Hypothalamus (tissue), 51 donors: Measurements from ENCODE around the gene GLE1.
"Not testable (repeated sequence)": the region's sequence is repeated elsewhere in the genome, so short reads cannot be mapped to it uniquely, and the experiment has no call there.

Experiments
- DNase-seq, 51 donors: peaks; one replicate each; lab custom pipeline; 2025; lab: John Stamatoyannopoulos, UW

Gene GLE1

DNA sequence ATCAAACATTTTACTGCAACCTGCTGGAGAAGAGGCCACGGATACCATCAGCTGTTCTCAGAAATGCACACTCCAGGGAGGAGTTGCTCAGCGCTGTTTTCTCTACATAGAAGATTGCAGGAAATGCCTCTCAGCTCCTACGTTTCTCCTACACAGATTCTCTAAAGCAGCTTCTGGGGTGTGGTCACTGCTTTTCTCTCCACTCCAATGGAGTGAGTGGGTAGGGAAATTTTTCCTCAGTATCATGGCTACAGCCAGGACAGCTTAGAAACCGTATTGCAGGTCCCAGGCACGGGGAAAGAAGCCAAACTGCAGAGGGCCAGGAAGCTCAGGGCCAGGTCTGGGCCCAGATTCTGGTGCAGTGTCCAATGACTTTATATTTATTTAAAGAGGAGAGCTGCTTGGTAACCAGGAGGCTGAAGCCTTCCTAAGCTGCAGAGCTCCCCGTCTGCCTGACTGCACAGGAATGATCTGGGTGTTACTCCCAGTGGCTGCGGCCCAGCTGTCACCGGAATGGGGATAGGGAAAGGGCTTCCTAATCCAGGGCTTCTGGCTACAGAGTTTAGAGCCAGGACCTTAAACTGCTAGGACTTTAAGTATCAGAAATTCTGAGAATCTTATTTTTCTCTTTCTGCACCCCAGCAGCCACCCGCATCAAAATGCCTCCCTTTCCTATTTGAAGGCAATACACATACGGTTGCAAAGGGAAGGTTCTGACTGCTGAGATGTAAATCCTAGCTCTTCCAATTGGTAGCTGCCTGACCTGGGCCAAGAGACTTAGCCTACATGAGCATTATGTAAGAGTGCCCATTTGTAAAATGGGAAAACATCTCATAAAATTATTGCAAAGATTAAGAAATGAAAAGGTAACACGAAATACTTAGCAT is 46.5 kb downstream of the GLE1 start:
- DNase-seq = peak in 44 of 51 donors; percentile 5 to 75 (median 31)

GRCh38 chr9:128551657-128552152 is 47.2 kb downstream of the GLE1 start:
- DNase-seq = peak in 2 of 51 donors; percentile 49 to 89

GRCh38 chr9:128552153-128552743 is 47.7 kb downstream of the GLE1 start, which contains the start of gene SPTAN1:
TSS of gene SPTAN1 (plus strand) at chr9:128552587. CDS start at chr9:128566741, 14,154 bp downstream.
- peak; percentile 46 to 93 (median 85) for DNase-seq

DNA sequence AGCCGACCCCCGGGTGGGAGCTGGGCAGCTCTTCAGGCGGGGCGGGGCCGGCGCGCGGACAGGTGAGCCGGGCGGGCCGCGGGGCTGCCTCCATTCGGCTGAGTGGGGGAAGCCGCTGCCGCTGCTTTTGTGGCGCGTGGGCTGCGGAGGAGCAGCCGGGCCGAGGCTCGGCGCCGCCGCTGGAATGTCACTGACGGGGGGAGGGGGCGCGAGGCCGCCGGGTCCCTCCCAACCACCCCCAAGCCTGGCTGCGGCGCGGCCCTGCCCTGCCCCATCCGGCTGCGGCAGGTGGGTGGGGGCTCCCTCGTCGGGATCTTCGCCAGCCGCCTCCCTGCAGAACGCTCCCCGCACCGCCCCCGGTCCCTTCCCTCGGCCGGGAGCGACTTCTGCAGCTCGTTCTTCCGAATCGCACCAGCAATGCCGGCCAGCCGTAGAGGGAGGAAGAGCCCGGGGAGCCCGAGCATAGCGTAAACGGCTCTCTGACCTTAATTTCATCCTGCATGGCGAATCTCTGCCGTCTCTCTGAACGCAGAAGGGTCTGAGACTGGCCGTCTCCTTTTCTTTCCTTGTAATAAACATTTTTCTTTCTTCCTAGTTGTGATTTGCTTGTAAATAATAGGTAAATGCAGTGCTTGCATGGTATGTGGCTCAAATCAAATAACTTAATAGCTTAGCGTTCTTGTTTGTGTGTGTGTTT is 48.4 kb downstream of the GLE1 start:
- DNase-seq = peak in 38 of 51 donors; percentile 12 to 72 (median 45)

- DNase-seq = no peak
These were observed 49.2 kb downstream of the GLE1 start for GRCh38 chr9:128553728-128554127.

GRCh38 chr9:128554155-128554862 is 49.8 kb downstream of the GLE1 start:
- peak in 10 of 51 donors; percentile 2 to 39 (median 12) for DNase-seq

- DNase-seq = peak in 1 of 51 donors; percentile 2
These were observed 50.7 kb downstream of the GLE1 start for GRCh38 chr9:128555180-128555721.

DNA sequence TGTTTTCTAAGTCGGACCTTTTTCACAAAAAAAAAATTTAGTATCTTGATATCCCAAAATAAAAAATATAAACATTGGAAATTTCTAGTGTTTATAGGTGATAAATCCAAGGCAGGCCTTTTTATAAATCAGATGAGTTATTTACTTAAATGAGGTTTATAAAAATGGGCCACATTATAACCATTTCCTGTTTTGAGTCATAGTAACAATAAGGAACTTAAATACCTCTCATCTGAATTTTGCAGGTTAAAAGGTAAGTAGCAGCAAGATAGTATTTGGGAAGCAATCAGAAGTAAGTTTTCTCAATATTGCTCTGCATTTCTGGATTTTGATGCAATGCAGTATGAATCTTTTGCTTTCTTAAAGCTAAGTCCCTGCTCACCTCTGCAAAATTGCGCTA is 51.8 kb downstream of the GLE1 start:
- DNase-seq = no peak

DNA sequence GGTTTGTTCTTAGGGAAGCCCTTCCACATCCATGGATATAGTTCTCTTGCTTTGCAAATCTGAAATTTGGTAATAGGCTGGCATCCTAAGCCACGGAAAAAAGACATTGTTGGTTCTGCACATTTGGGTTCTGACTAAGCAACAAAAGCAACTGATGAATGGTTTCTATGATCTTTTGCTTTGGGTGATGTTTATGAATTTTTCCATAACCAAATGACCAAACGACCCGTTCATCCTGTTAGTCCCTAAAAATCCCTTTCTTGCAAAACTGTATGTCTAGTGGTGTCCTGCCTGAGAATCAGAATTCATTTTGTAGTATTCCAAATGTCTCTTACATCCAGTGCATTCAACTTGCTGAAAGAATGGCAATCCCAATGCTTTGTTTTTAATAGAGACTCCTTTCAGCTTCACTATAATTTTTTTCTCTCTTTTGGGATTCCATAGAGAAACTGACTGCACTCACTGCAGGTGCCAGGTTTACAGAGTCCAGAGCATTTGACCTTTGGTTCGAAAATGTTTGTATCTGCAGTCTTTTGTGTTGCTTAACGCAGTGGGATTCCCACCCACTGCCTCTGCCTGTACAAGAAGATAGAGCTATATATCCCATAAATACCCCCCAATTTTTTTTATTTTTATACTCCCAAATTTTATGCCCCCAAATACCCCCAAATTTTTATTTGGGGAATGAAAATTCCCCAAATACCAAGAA is 52.6 kb downstream of the GLE1 start:
- no peak for DNase-seq

DNA sequence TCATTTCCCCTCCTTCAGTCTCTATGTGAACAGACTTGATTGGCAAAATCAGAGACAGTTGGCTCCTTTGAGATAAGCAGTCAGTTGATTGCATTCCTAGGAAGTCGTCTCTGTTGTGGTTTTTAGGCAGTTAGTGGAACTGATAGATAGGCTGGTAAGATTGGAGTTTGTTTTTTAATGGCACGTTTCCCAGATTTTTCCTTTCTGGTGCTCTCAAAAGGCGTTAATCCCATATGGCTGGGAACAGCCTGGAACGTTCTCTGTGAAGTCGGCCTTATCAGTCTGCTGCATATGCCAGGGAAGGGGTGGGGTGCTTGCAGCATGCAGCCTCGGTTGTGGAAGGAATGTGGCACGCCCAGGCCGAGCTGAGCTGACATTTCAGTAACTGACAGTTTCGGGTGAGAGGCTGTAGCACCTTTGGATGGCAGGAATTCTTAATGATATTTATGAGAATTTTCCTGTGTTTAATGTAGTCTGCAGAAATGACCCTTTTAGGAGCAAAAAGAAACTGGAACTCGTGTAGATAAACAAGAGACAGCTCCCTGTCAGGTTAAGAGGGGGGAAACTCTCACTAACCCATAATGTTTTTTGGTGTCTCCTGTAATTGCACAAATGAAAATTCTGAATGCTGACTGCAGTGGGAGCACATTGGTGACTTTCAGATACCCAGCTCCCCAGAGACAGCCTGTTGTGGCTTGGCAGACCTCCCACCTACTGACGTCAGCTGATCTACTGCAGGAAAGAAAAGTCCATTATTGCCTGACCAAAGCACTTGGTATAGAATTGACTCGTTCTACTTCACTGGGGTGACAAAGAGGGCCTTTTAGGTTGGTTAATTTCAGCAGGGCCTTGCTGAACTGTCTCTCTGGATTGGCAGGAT is 54.2 kb downstream of the GLE1 start:
- peak in 50 of 51 donors; percentile 13 to 92 (median 74) for DNase-seq

GRCh38 chr9:128565578-128565977 is 61.1 kb downstream of the GLE1 start:
- no peak for DNase-seq

GRCh38 chr9:128568470-128569078 is 64.1 kb downstream of the GLE1 start:
- no peak for DNase-seq

DNA sequence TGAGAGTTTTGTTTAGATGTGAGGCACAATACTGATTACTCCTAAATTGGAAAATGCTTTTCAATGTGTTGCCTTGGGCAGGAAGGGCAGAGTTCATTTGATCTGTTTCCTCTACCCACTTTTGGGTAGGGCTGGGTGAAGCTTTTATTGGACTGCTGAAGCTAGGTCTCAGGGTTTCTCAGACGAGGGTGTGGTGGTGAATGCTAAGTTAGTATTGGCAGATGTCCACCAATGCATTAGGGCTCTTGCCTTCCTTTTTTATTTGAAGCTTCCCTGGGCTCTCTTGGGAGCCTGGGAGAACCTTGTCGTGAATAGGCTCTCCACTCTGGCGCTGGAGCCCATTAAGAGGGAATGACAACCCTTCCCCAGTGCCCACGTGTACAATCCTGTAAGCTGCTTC is 71.0 kb downstream of the GLE1 start:
- DNase-seq = peak in 18 of 51 donors; percentile 5 to 59 (median 26)

GRCh38 chr9:128575916-128576315 is 71.4 kb downstream of the GLE1 start:
- DNase-seq = no peak

DNA sequence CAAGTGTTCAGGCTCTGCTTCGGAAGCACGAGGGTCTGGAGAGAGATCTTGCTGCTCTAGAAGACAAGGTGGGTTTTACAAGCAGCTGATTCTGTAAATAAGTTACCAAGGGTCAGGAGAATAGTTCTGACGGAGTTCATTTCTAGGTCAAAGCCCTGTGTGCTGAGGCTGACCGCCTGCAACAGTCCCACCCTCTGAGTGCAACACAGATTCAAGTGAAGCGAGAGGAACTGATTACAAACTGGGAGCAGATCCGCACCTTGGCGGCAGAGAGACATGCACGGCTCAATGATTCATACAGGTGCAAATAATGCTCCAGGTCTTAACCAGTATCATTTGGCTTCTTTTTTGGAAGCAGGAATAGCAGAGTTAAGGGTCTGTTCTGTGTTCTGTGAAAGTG is 72.7 kb downstream of the GLE1 start:
- DNase-seq = no peak

- DNase-seq = no peak
These were observed 74.7 kb downstream of the GLE1 start for GRCh38 chr9:128579194-128579593.

GRCh38 chr9:128580731-128581130 is 76.2 kb downstream of the GLE1 start:
- no peak for DNase-seq

DNA sequence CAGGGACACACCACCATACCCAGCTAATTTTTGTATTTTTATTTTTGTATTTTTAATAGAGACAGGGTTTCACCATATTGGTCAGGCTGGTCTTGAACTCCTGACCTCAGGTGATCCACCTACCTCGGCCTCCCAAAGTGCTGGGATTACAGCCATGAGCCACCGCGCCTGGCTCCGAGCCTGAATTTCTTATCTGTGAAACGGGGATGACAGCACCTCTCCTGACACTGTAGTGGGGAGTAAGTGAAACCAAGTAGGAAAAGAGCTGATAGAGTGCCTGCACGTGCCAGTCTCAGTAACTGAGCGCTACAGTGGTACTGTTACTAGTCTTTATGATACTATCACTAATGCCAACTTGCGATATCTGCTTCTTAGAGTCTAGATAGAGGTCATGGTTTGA is 80.6 kb downstream of the GLE1 start:
- not testable (repeated sequence) for DNase-seq
